Endothelial cell of umbilical vein (primary cell): ENCODE measurements around the gene SGK2. TPM values are rescaled to one million over a fixed set of nuclear protein-coding genes. Genes with fewer than 3 reads are reported as not detected.

Experiments used
- BruUV-seq: library from RNA; stranded (reverse); fragments of 400-500 nt; replicated peaks from 2 replicates; lab custom pipeline; 2021; lab: Mats Ljungman, UMichigan
- CTCF ChIA-PET: fragments of 300-600, 350-600 bp; sonication (Branson Sonifier 250); formaldehyde crosslinking; loops from one replicate; lab custom pipeline; 2021; ENCODE audit warnings: antibody characterized with exemption, inconsistent platforms; lab: Charles Lee
- POLR2A ChIA-PET: fragments of 300-600, 350-600 bp; sonication (Branson Sonifier 250); formaldehyde crosslinking; loops from one replicate; lab custom pipeline; 2021; ENCODE audit warnings: antibody characterized with exemption, inconsistent platforms; lab: Charles Lee
- DNase-seq: peaks from one replicate; pipeline ENCODE4 v3.0.0-alpha.2; 2011; ENCODE audit warnings: low read depth, low spot score
- FAIRE-seq: peaks from 2 replicates; lab custom pipeline; 2011; peaks lifted over from hg19 to GRCh38; lab: Jason Lieb, UNC
- H2AFZ ChIP-seq: 2 replicates; pipeline ENCODE4 v1.6.0; 2012; ENCODE audit warnings: low read depth, low read length, control low read depth, inconsistent platforms
- H3K27ac ChIP-seq: 2 replicates; pipeline ENCODE4 v1.5.1; 2011; ENCODE audit warnings: low read depth, mild to moderate bottlenecking, control low read depth, low read length, moderate library complexity; ENCODE audit not compliant: insufficient read depth
- H3K27me3 ChIP-seq, 2 experiments: 2 replicates each; pipeline versions ENCODE4 v1.6.0 to v1.6.1; 2011; ENCODE audit warnings: low read length in 2 of 2, mixed read lengths in 1 of 2; ENCODE audit not compliant: control insufficient read depth in 2 of 2, insufficient read depth in 2 of 2
- H3K36me3 ChIP-seq, 2 experiments: 2 replicates in 1 of 2; 3 replicates in 1 of 2; pipeline ENCODE4 v1.5.1; 2011; ENCODE audit warnings: low read length in 2 of 2, mild to moderate bottlenecking in 1 of 2, moderate library complexity in 1 of 2; ENCODE audit not compliant: control insufficient read depth in 2 of 2, insufficient read depth in 2 of 2; ENCODE audit errors: extremely low read depth in 1 of 2
- H3K4me1 ChIP-seq: 3 replicates; pipeline ENCODE4 v1.5.1; 2011; ENCODE audit warnings: mild to moderate bottlenecking, low read length; ENCODE audit not compliant: control insufficient read depth, insufficient read depth; ENCODE audit errors: extremely low read depth
- H3K4me2 ChIP-seq: 2 replicates; pipeline ENCODE4 v1.6.1; 2011; ENCODE audit warnings: low read length, control low read depth, mixed read lengths; ENCODE audit not compliant: insufficient read depth
- H3K4me3 ChIP-seq, 3 experiments: fragments of 200-600 bp in 1 of 3; sonication (generic), shearing (Covaris generic) in 1 of 3; replicated peaks in 1 of 3; 2 replicates each; pipeline ENCODE4 v1.5.1; 2011 to 2016; ENCODE audit warnings: control low read depth in 3 of 3, low read length in 3 of 3, mild to moderate bottlenecking in 2 of 3, inconsistent platforms in 1 of 3, low read depth in 1 of 3, moderate library complexity in 1 of 3; ENCODE audit not compliant: insufficient read depth in 1 of 3
- H3K79me2 ChIP-seq: 2 replicates; pipeline ENCODE4 v1.6.0; 2012; ENCODE audit warnings: low read length, inconsistent platforms; ENCODE audit not compliant: control insufficient read depth, insufficient read depth
- H3K9ac ChIP-seq: replicated peaks from 2 replicates; pipeline ENCODE3; 2011; ENCODE audit warnings: low read length, control low read depth; ENCODE audit not compliant: insufficient read depth; ENCODE audit errors: extremely low read depth
- H3K9me1 ChIP-seq: replicated peaks from 3 replicates; pipeline ENCODE4 v1.6.0; 2011; ENCODE audit warnings: mild to moderate bottlenecking, low read length; ENCODE audit not compliant: control insufficient read depth, insufficient read depth; ENCODE audit errors: extremely low read depth
- H3K9me3 ChIP-seq: replicated peaks from 2 replicates; pipeline ENCODE4 v1.5.1; 2012; ENCODE audit warnings: low read length, inconsistent platforms; ENCODE audit not compliant: control insufficient read depth, insufficient read depth
- H4K20me1 ChIP-seq: replicated peaks from 2 replicates; pipeline ENCODE3; 2011; ENCODE audit warnings: mild to moderate bottlenecking, low read length; ENCODE audit not compliant: control insufficient read depth, insufficient read depth; ENCODE audit errors: extremely low read depth
- CTCF ChIP-seq, 2 donors: IDR thresholded peaks; 1 replicate in 1 of 2; 2 replicates in 1 of 2; pipeline ENCODE4 v1.5.1; 2011; ENCODE audit warnings: low read length in 2 of 2, mild to moderate bottlenecking in 2 of 2, moderate library complexity in 2 of 2, control low read depth in 1 of 2, inconsistent platforms in 1 of 2, low read depth in 1 of 2; ENCODE audit not compliant: insufficient read depth in 1 of 2; ENCODE audit errors: extremely low read depth in 1 of 2
- EZH2 ChIP-seq: IDR thresholded peaks from 2 replicates; pipeline ENCODE4 v1.6.1; 2012; ENCODE audit warnings: borderline replicate concordance, low read depth, mild to moderate bottlenecking, moderate library complexity, low read length, inconsistent platforms; ENCODE audit not compliant: severe bottlenecking
- FOS ChIP-seq: IDR thresholded peaks from 2 replicates; pipeline ENCODE4 v1.6.1; 2011; ENCODE audit warnings: mild to moderate bottlenecking, low read length, moderate library complexity, borderline replicate concordance; ENCODE audit not compliant: insufficient read depth
- GATA2 ChIP-seq: IDR thresholded peaks from 2 replicates; pipeline ENCODE4 v1.7.0; 2011; ENCODE audit warnings: low read depth, mild to moderate bottlenecking, moderate library complexity, mixed read lengths, low read length; ENCODE audit not compliant: insufficient read length, insufficient read depth
- JUN ChIP-seq: IDR thresholded peaks from 2 replicates; pipeline ENCODE4 v1.6.1; 2011; ENCODE audit warnings: borderline replicate concordance, low read depth; ENCODE audit not compliant: insufficient read length, insufficient read depth
- MAX ChIP-seq: IDR thresholded peaks from 2 replicates; pipeline ENCODE4 v1.6.1; 2011; ENCODE audit not compliant: insufficient read depth, insufficient read length
- MYC ChIP-seq: IDR thresholded peaks from one replicate; pipeline ENCODE4 v1.6.1; 2011; ENCODE audit warnings: mild to moderate bottlenecking, low read depth, low read length
- POLR2A ChIP-seq: IDR thresholded peaks from 2 replicates; pipeline ENCODE4 v1.6.1; 2012; ENCODE audit warnings: low read depth, mild to moderate bottlenecking, control low read depth, low read length
- POLR2AphosphoS5 ChIP-seq: IDR thresholded peaks from 2 replicates; pipeline ENCODE4 v1.6.1; 2012; ENCODE audit warnings: low read depth, mild to moderate bottlenecking, control low read depth, low read length, moderate library complexity; ENCODE audit not compliant: insufficient read depth
- dilution Hi-C: fragments of 300-500 bp; cut with MboI; formaldehyde crosslinking; loops from one replicate; pipeline ENCODE4 v1.15.0; 2019; ENCODE audit warnings: low sequenced_read_pairs; ENCODE audit not compliant: extremely low pct_ligation_motif_present
- intact Hi-C: fragments of 100-400 bp; cut with micrococcal nuclease; formaldehyde crosslinking; loops from one replicate; pipeline ENCODE4 v1.10.0; 2022
- polyA plus RNA-seq, 4 experiments: library from polyadenylated mRNA; depleted of rRNA in 3 of 4; stranded (reverse) in 3 of 4; unstranded in 1 of 4; fragments of >200 nt; gene quantifications; 2 replicates each; pipeline versions ENCODE4 v1.2.1 to v1.2.3, GENCODE V29; 2011 to 2012; ENCODE audit warnings: missing spikeins in 1 of 4
- total RNA-seq: library from RNA; stranded (reverse); gene quantifications from 2 replicates; pipeline ENCODE4 v1.2.3, GENCODE V29; 2021

SGK2 gene
- total and polyA plus RNA-seq, 2 donors (not counting 3 experiments of a cell fraction or from before 2014, with no cell fraction given), result 0.21 to 0.27 TPM

GRCh38 chr20:43511879-43512278, 46.9 kb upstream of the SGK2 start:
- FAIRE-seq (no peak), DNase-seq (no peak)
- Histone ChIP-seq H3K79me2 (no peaks in the 10 kb centered on the region), H3K4me3 (no peak overlapping the region), H3K27ac (no peak overlapping the region), H3K9ac (no peak overlapping the region), H3K27me3 (peaks cover 9 to 13% of the 10 kb centered on the region in 2 experiments), H3K9me1 (no peaks in the 10 kb centered on the region), H2AFZ (no peak overlapping the region), H4K20me1 (no peaks in the 10 kb centered on the region), H3K9me3 (no peaks in the 10 kb centered on the region), H3K36me3 (no peaks in the 10 kb centered on the region), H3K4me1 (peaks cover 4% of the 10 kb centered on the region), H3K4me2 (no peak overlapping the region)
- intact Hi-C loops, result no loop called here
- dilution Hi-C loops, result no loop called here
- ChIA-PET CTCF (interaction anchor here (0.7 kb wide), 1 partner anchor 26 kb away, joined by 4 read pairs; no protein-coding TSS in a partner anchor), POLR2A (no interaction called here)
- TF ChIP-seq EZH2 (no peak), FOS (no peak), JUN (no peak), MAX (no peak), MYC (no peak), POLR2A (no peak), POLR2AphosphoS5 (no peak), CTCF (IDR thresholded peaks at IDR 0.05; ENCODE audit: extremely low read depth in 1 of 2, insufficient read depth in 1 of 2, low read depth in 1 of 2, low read length in 2 of 2) (no peak), GATA2 (no peak)
- no TSS peak for BruUV-seq
